Sigmoid colon (tissue), 7 donors: ENCODE data around the gene WFIKKN1. TPM values are rescaled to one million over a fixed set of nuclear protein-coding genes. Genes with fewer than 3 reads are reported as not detected.

ENCODE experiments used
- DNase-seq: peaks from one replicate; pipeline ENCODE4 v3.0.0-alpha.2; 2019
- H3K27ac ChIP-seq, 4 donors: fragments of 200-600 bp; sonication (generic); one replicate each; pipeline ENCODE4 v1.5.1; 2016 to 2019; ENCODE audit warnings: mild to moderate bottlenecking in 1 of 4
- H3K27me3 ChIP-seq, 3 donors: fragments of 200-600 bp; sonication (generic); one replicate each; pipeline ENCODE4 v1.5.1; 2019; ENCODE audit warnings: mild to moderate bottlenecking in 1 of 3
- H3K36me3 ChIP-seq, 4 donors: fragments of 200-600 bp; sonication (generic); one replicate each; pipeline ENCODE4 v1.5.1; 2016 to 2019
- H3K4me1 ChIP-seq, 4 donors: fragments of 200-600 bp; sonication (generic); one replicate each; pipeline ENCODE4 v1.5.1; 2017 to 2019
- H3K4me3 ChIP-seq, 4 donors: fragments of 200-600 bp; sonication (generic); one replicate each; pipeline ENCODE4 v1.5.1; 2017 to 2019; ENCODE audit warnings: mild to moderate bottlenecking in 2 of 4, moderate library complexity in 1 of 4
- H3K9me3 ChIP-seq, 4 donors: fragments of 200-600 bp in 3 of 4; sonication (generic) in 3 of 4; one replicate each; pipeline versions ENCODE4 v1.5.1 to v1.6.1; 2013 to 2019
- CTCF ChIP-seq, 4 experiments: fragments of 450-650 bp in 3 of 4; fragments of 200-600 bp in 1 of 4; IDR thresholded peaks; one replicate each; pipeline ENCODE4 v1.5.1; 2016 to 2019; ENCODE audit warnings: antibody characterized with exemption in 4 of 4, mild to moderate bottlenecking in 3 of 4, moderate library complexity in 2 of 4
- EP300 ChIP-seq, 4 donors: sonication (generic); formaldehyde crosslinking; IDR thresholded peaks; one replicate each; pipeline ENCODE4 v1.6.1; 2017; ENCODE audit warnings: antibody characterized with exemption in 4 of 4
- POLR2A ChIP-seq, 2 donors: fragments of 450-650 bp; IDR thresholded peaks; one replicate each; pipeline ENCODE4 v1.6.1; 2016; ENCODE audit warnings: antibody characterized with exemption in 2 of 2, mild to moderate bottlenecking in 2 of 2, moderate library complexity in 2 of 2
- POLR2AphosphoS5 ChIP-seq, 4 donors: sonication (generic); formaldehyde crosslinking; IDR thresholded peaks; one replicate each; pipeline ENCODE4 v1.6.1; 2017; ENCODE audit warnings: antibody characterized with exemption in 4 of 4
- WGBS, 2 donors: extraction: QIAGEN DNeasy Blood & Tissue Kit; methylation state at CpG; one replicate each; pipeline ENCODE4 v1.1.7; 2013; 5-methylcytosine and 5-hydroxymethylcytosine counted together
- intact Hi-C: fragments of 100-400 bp; cut with DNase I; formaldehyde crosslinking; loops from one replicate; pipeline ENCODE4 v1.15.1; 2023
- polyA plus RNA-seq, 3 donors: library from polyadenylated mRNA; stranded (reverse); fragments of 200-250 nt; gene quantifications; one replicate each; pipeline ENCODE4 v1.2.3, GENCODE V29; 2013
- total RNA-seq, 4 donors: library from RNA; depleted of rRNA; stranded (reverse); fragments of >200 nt; gene quantifications; one replicate each; pipeline ENCODE4 v1.1.0, GENCODE V29; 2016
- donor health status: healthy with polysubstance abuse.
- donor health status: Bipolar disorder and iron deficiency.
- donor health status: healthy.

WFIKKN1 gene
- total and polyA plus RNA-seq, 7 donors, result 0.27 to 1.4 (median 0.49) TPM

GRCh38 chr16:662597-662996 is 31.8 kb downstream of the WFIKKN1 start:
- H3K27me3 ChIP-seq, result no peaks in the 10 kb centered on the region
- TF ChIP-seq CTCF (IDR thresholded peaks at IDR 0.05), result no peak
- no peak for TF ChIP-seq POLR2AphosphoS5 (IDR thresholded peaks at IDR 0.05)
- TF ChIP-seq EP300 (IDR thresholded peaks at IDR 0.05), result no peak
- H3K36me3 ChIP-seq, result peaks cover 0 to 13% (median 3%) of the 10 kb centered on the region in 4 donors
- H3K9me3 ChIP-seq, result no peaks in the 10 kb centered on the region
- H3K27ac ChIP-seq, result no peak overlapping the region
- DNase-seq, result no peak
- H3K4me3 ChIP-seq, result no peak overlapping the region
- 95 to 96% methylated on average over 21 of the region's 21 CpGs for WGBS, 2 donors
- intact Hi-C loops, result loop anchor here (5.0 to 10.0 kb wide), 2 partner anchors 135 to 278 kb away; partner anchors contain the start of genes CAPN15 and PGAP6
- peaks cover 0 to 26% (median 20%) of the 10 kb centered on the region in 4 donors for H3K4me1 ChIP-seq

GRCh38 chr16:666572-666971 is 35.8 kb downstream of the WFIKKN1 start:
- Histone ChIP-seq H3K27ac (no peak overlapping the region), H3K27me3 (no peaks in the 10 kb centered on the region), H3K4me1 (peaks cover 0 to 28% (median 24%) of the 10 kb centered on the region in 4 donors), H3K9me3 (no peaks in the 10 kb centered on the region), H3K4me3 (no peak overlapping the region), H3K36me3 (peaks cover 17 to 22% (median 20%) of the 10 kb centered on the region in 4 donors)
- intact Hi-C loops, result loop anchor here (10.0 kb wide), 1 partner anchor 282 kb away; the partner anchor contains the start of gene PGAP6
- DNase-seq, result no peak
- TF ChIP-seq CTCF (IDR thresholded peaks at IDR 0.05), result no peak
- TF ChIP-seq EP300 (IDR thresholded peaks at IDR 0.05), result no peak
- no peak for TF ChIP-seq POLR2AphosphoS5 (IDR thresholded peaks at IDR 0.05)
- TF ChIP-seq POLR2A (IDR thresholded peaks at IDR 0.05), result no peak
- WGBS, 2 donors, result 87 to 91% methylated on average over 13 of the region's 13 CpGs

- 79 to 87% methylated on average over 22 of the region's 22 CpGs for WGBS, 2 donors
- TF ChIP-seq POLR2AphosphoS5 (IDR thresholded peaks at IDR 0.05), result no peak
- TF ChIP-seq EP300 (IDR thresholded peaks at IDR 0.05), result no peak
- TF ChIP-seq POLR2A (IDR thresholded peaks at IDR 0.05), result no peak
- no peak for TF ChIP-seq CTCF (IDR thresholded peaks at IDR 0.05)
These were observed 36.5 kb downstream of the WFIKKN1 start for GRCh38 chr16:667113-667779.

GRCh38 chr16:667780-668518 is 37.2 kb downstream of the WFIKKN1 start, which contains the start of gene RHOT2:
Gene RHOT2, plus strand, starts transcription at chr16:668132. Its CDS starts 68 bp downstream, at chr16:668200.
- intact Hi-C loops, result loop anchor here (10.0 kb wide), 1 partner anchor 283 kb away; the partner anchor contains the start of gene PGAP6

More at GRCh38 chr16:667113-667779, 36.5 kb downstream of the WFIKKN1 start:
- peak overlapping the region; percentile 82 to 94 (median 86) for H3K27ac ChIP-seq
- no peak for DNase-seq
- H3K4me3 ChIP-seq, result peak overlapping the region in 2 of 4 donors; percentile 62 to 99
- intact Hi-C loops, result loop anchor here (10.0 kb wide), 1 partner anchor 282 kb away; the partner anchor contains the start of gene PGAP6
- H3K36me3 ChIP-seq, result peaks cover 24 to 29% (median 27%) of the 10 kb centered on the region in 4 donors
- peaks cover 0 to 28% (median 22%) of the 10 kb centered on the region in 4 donors for H3K4me1 ChIP-seq
- H3K27me3 ChIP-seq, result no peaks in the 10 kb centered on the region
- H3K9me3 ChIP-seq, result no peaks in the 10 kb centered on the region

More at GRCh38 chr16:667780-668518, 37.2 kb downstream of the WFIKKN1 start, which contains the start of gene RHOT2:
- peak; percentile 72 to 92 (median 81) for TF ChIP-seq POLR2AphosphoS5 (IDR thresholded peaks at IDR 0.05)
- no peak for TF ChIP-seq EP300 (IDR thresholded peaks at IDR 0.05)
- peak; percentile 13 to 88 (median 38) for TF ChIP-seq CTCF (IDR thresholded peaks at IDR 0.05)
- TF ChIP-seq POLR2A (IDR thresholded peaks at IDR 0.05), result peak in 1 of 2 donors; percentile 48
- Histone ChIP-seq H3K27ac (peak within 1 kb of the TSS; percentile 82 to 94 (median 86)), H3K4me3 (peak within 1 kb of the TSS; percentile 62 to 99 (median 86)), H3K27me3 (no peaks in the 10 kb centered on the region), H3K9me3 (no peaks in the 10 kb centered on the region), H3K4me1 (peaks cover 0 to 28% (median 22%) of the 10 kb centered on the region in 4 donors), H3K36me3 (peaks cover 31 to 36% (median 34%) of the 10 kb centered on the region in 4 donors)
- 1% methylated on average over 78 of the region's 78 CpGs for WGBS, 2 donors
- peak; percentile 96 for DNase-seq
